CD4-positive, alpha-beta T cell (primary cell): ENCODE measurements around the gene MEGF9. TPM values are rescaled to one million over a fixed set of nuclear protein-coding genes. Genes with fewer than 3 reads are reported as not detected.

Experiments
- ATAC-seq: fragments of 200-7000 bp; cut with Tn5 transposase; one replicate; pipeline ENCODE4 v1.10.0; 2022; ENCODE audit warnings: mild to moderate bottlenecking; ENCODE audit not compliant: poor library complexity
- CTCF ChIA-PET: fragments of 350-600 bp; sonication (Branson Sonifier 250); formaldehyde crosslinking; loops from one replicate; lab custom pipeline; 2021; ENCODE audit warnings: antibody characterized with exemption, inconsistent platforms; lab: Charles Lee
- POLR2A ChIA-PET: fragments of 350-600 bp; sonication (Branson Sonifier 250); formaldehyde crosslinking; loops from one replicate; lab custom pipeline; 2021; ENCODE audit warnings: antibody characterized with exemption, inconsistent platforms; lab: Charles Lee
- DNase-seq, 14 experiments: peaks; one replicate each; pipeline ENCODE4 v3.0.0-alpha.2; 2013 to 2020; ENCODE audit warnings: mixed read lengths in 2 of 14
- H3K27ac ChIP-seq, 2 donors: one replicate each; pipeline versions ENCODE4 v1.5.1 to v1.7.0; 2013; ENCODE audit warnings: low read length in 2 of 2, low read depth in 1 of 2, mild to moderate bottlenecking in 1 of 2
- H3K27me3 ChIP-seq, 2 experiments: 1 replicate in 1 of 2; 2 replicates in 1 of 2; pipeline versions ENCODE4 v1.6.1 to v1.7.0; 2013; ENCODE audit warnings: low read length in 2 of 2, control low read depth in 1 of 2, mild to moderate bottlenecking in 1 of 2, moderate library complexity in 1 of 2; ENCODE audit not compliant: insufficient read depth in 2 of 2, control insufficient read depth in 1 of 2
- H3K36me3 ChIP-seq: one replicate; pipeline ENCODE4 v1.6.1; 2013; ENCODE audit warnings: low read length, control low read depth; ENCODE audit not compliant: insufficient read depth
- H3K4me1 ChIP-seq: one replicate; pipeline ENCODE4 v1.6.1; 2013; ENCODE audit warnings: low read length, control low read depth; ENCODE audit not compliant: insufficient read depth
- H3K4me3 ChIP-seq: one replicate; pipeline ENCODE4 v1.5.1; 2013; ENCODE audit warnings: mild to moderate bottlenecking, low read length, moderate library complexity
- H3K9me3 ChIP-seq, 2 experiments: 1 replicate in 1 of 2; 2 replicates in 1 of 2; pipeline versions ENCODE4 v1.6.1 to v1.7.0; 2013; ENCODE audit warnings: low read length in 2 of 2, mild to moderate bottlenecking in 2 of 2, control low read depth in 1 of 2, moderate library complexity in 1 of 2; ENCODE audit not compliant: control insufficient read depth in 1 of 2, insufficient read depth in 1 of 2
- H3K27ac Mint-ChIP-seq: one replicate; pipeline ENCODE4 v1.8.0; 2020; ENCODE audit warnings: mixed read lengths
- H3K27me3 Mint-ChIP-seq: one replicate; pipeline ENCODE4 v1.8.0; 2021; ENCODE audit warnings: mixed read lengths
- H3K36me3 Mint-ChIP-seq: one replicate; pipeline ENCODE4 v1.8.0; 2021; ENCODE audit warnings: low read depth, mixed read lengths
- H3K4me1 Mint-ChIP-seq: one replicate; pipeline ENCODE4 v1.8.0; 2021; ENCODE audit warnings: low read depth, mixed read lengths
- H3K4me3 Mint-ChIP-seq: one replicate; pipeline ENCODE4 v1.8.0; 2020; ENCODE audit warnings: mild to moderate bottlenecking, mixed read lengths
- H3K9me3 Mint-ChIP-seq: one replicate; pipeline ENCODE4 v1.8.0; 2020; ENCODE audit warnings: mixed read lengths
- intact Hi-C, 2 experiments: fragments of 100-400 bp; cut with DNase I in 1 of 2; cut with micrococcal nuclease in 1 of 2; formaldehyde crosslinking; loops; one replicate each; pipeline versions ENCODE4 v1.15.1 to v1.9.0; 2023 to 2025; cut with DNase I, micrococcal nuclease
- total RNA-seq, 174 experiments: library from RNA in 2 of 174; stranded (reverse) in 2 of 174; gene quantifications; one replicate each; pipeline ENCODE4 v1.2.3 and lab custom pipeline; 2021 to 2026
- TF ChIP-seq, protein P1 (sequence below): fragments of 200-600 bp; IDR thresholded peaks from one replicate; pipeline ENCODE4 v1.8.0; 2022; ENCODE audit warnings: antibody characterized with exemption, mild to moderate bottlenecking

The MEGF9 gene
- total RNA-seq, 2 experiments from 2014 or later = 4.0 to 4.5 TPM

DNA sequence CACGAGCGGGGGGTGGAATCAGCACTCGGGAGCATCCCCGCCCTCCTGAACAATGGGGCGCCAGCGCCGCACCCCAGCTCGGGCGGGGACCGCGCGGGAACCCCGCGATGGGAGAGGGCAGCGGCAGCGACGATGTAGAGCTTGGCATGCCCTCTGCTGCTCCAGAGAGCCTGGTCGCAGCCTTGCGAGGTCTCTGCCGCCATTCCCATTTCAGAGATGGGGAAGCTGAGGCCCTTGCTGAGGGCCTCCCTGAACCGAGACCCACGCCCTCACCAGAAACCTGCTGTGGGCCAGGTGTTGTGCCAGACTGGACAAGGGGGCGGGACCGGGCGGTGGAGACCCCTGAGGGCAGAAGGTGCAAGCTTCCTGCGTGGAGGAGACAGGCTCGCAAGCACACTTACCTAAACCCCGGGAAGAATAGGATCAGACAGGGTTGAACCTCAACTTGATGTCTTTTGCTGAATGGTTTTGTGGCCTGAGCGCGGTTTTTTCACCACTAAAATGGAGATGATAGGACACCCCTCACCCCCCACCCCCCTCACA lies 647 bp upstream of the MEGF9 start:
- Histone ChIP-seq H3K4me1 (peaks cover 29% of the 10 kb centered on the region), H3K27ac (peak overlapping the region; percentile 28 to 56), H3K4me3 (peak overlapping the region; percentile 82), H3K9me3 (no peaks in the 10 kb centered on the region), H3K27me3 (no peaks in the 10 kb centered on the region), H3K36me3 (no peaks in the 10 kb centered on the region)
- H3K4me1 Mint-ChIP-seq = peaks cover 39% of the 10 kb centered on the region
- ATAC-seq (no peak), DNase-seq (no peak)
- intact Hi-C loops = loop anchor here (1.0 to 10.0 kb wide), 6 partner anchors 77 to 487 kb away; partner anchors contain the start of genes FBXW2 (in 1 of the 2), PSMD5 (in 1 of the 2) and RAB14 (in 1 of the 2)
- H3K9me3 Mint-ChIP-seq = no peaks in the 10 kb centered on the region
- ChIA-PET CTCF (interaction anchor here (1.0 to 1.2 kb wide), 2 partner anchors 9 to 95 kb away, joined by 3 to 4 read pairs; no protein-coding TSS in a partner anchor), POLR2A (interaction anchor here (0.6 to 1.3 kb wide), 4 partner anchors 40 to 407 kb away, joined by 3 to 7 read pairs (median 4); partner anchors contain the start of genes FBXW2 and PSMD5)
- peak overlapping the region; percentile 86 for H3K4me3 Mint-ChIP-seq
- TF ChIP-seq, protein P1, sequence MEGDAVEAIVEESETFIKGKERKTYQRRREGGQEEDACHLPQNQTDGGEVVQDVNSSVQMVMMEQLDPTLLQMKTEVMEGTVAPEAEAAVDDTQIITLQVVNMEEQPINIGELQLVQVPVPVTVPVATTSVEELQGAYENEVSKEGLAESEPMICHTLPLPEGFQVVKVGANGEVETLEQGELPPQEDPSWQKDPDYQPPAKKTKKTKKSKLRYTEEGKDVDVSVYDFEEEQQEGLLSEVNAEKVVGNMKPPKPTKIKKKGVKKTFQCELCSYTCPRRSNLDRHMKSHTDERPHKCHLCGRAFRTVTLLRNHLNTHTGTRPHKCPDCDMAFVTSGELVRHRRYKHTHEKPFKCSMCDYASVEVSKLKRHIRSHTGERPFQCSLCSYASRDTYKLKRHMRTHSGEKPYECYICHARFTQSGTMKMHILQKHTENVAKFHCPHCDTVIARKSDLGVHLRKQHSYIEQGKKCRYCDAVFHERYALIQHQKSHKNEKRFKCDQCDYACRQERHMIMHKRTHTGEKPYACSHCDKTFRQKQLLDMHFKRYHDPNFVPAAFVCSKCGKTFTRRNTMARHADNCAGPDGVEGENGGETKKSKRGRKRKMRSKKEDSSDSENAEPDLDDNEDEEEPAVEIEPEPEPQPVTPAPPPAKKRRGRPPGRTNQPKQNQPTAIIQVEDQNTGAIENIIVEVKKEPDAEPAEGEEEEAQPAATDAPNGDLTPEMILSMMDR = no peak
- no peaks in the 10 kb centered on the region for H3K36me3 Mint-ChIP-seq
- no peaks in the 10 kb centered on the region for H3K27me3 Mint-ChIP-seq
- peak overlapping the region; percentile 56 for H3K27ac Mint-ChIP-seq

DNA sequence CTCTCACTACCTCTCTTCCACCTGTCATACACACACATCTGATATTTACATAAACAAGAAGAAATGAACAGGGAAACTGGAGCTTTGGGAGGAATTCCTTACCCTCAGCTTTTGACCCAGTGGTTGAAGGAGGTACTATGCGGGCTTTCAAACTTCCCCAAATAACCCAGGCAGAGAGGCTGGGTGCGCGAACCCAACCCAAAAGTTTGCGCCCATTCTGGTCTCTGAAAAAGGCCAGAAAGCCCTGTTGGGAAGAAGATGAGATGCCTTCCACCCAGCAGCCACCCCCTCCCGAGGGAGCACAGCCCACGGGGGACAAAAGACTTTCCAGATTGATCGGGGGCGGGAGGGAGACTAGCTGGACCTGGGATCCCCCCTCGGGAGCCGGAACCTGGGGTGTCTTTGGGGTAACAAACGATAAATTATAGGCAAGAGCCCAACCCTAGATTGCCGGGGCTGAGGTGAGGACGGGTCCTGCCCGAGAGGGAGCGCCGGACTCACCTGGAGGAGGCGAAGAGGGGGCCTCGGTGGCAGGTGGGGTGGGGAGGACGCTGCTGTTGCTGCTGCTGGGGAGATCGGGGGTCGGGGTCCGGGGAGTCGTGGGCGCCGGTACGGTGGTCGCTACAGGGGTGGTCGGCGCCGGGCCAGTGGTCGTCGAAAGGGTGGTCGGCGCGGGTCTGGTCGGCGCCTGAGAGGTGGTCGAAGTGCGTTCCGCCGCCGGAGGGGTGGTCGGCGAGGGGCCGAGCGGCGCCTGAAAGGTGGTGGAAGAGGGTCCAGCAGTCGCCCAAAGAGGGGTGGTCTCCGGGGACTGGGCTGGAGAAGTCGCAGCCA lies 798 bp downstream of the MEGF9 start:
- TF ChIP-seq, protein P1 = no peak
- intact Hi-C loops = loop anchor here (1.0 to 10.0 kb wide), 6 partner anchors 79 to 489 kb away; partner anchors contain the start of genes FBXW2 (in 1 of the 2), PSMD5 (in 1 of the 2) and RAB14 (in 1 of the 2)
- no peaks in the 10 kb centered on the region for H3K9me3 ChIP-seq
- H3K36me3 Mint-ChIP-seq = no peaks in the 10 kb centered on the region
- H3K27me3 Mint-ChIP-seq = no peaks in the 10 kb centered on the region
- no peaks in the 10 kb centered on the region for H3K36me3 ChIP-seq
- no peak for ATAC-seq
- peaks cover 39% of the 10 kb centered on the region for H3K4me1 Mint-ChIP-seq
- peak overlapping the region; percentile 34 to 60 for H3K27ac ChIP-seq
- no peaks in the 10 kb centered on the region for H3K27me3 ChIP-seq
- no peaks in the 10 kb centered on the region for H3K9me3 Mint-ChIP-seq
- H3K27ac Mint-ChIP-seq = peak overlapping the region; percentile 79
- peak overlapping the region; percentile 82 for H3K4me3 ChIP-seq
- H3K4me3 Mint-ChIP-seq = peak overlapping the region; percentile 90
- H3K4me1 ChIP-seq = peaks cover 40% of the 10 kb centered on the region
- POLR2A ChIA-PET = no interaction called here
- CTCF ChIA-PET = no interaction called here
- DNase-seq = peak in 9 of 14 experiments; percentile 3 to 52 (median 17)

DNA sequence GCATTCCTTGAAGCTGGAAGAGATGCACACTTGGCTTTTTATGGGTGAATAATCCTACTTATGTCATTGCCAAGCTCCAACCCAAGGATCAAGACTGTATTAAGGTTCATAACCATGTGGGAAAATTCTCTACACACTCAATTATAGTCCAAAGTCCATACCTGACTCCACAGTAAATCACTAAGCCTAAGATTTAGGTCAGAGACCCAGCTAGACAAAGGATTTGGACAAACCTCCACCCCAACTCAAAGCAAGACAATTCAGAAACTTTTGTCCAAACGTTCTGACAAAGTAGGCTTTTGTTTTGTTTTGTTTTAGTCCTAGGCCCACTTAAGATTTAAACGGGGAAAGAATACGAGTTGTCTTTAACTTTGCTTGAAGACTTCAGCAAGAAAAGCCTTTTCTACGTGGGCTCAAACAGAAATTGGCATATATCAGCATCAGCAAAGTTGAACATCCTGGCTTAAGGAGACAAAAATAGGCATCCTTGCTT lies 1.7 kb downstream of the MEGF9 start:
- TF ChIP-seq, protein P1 = no peak
- CTCF ChIA-PET = no interaction called here
- Mint-ChIP-seq H3K4me3 (peak overlapping the region; percentile 90), H3K4me1 (peaks cover 41% of the 10 kb centered on the region), H3K36me3 (no peaks in the 10 kb centered on the region), H3K27me3 (no peaks in the 10 kb centered on the region), H3K9me3 (no peaks in the 10 kb centered on the region), H3K27ac (peak overlapping the region; percentile 79)
- POLR2A ChIA-PET = interaction anchor here (0.9 to 1.5 kb wide), 5 partner anchors 8 to 359 kb away, joined by 3 to 5 read pairs (median 4); partner anchors contain the start of gene FBXW2
- no peaks in the 10 kb centered on the region for H3K27me3 ChIP-seq
- intact Hi-C loops = loop anchor here in 1 of 2 experiments (5.0 to 10.0 kb wide), 3 partner anchors 80 to 490 kb away; partner anchors contain the start of genes FBXW2, PSMD5 and RAB14
- no peaks in the 10 kb centered on the region for H3K36me3 ChIP-seq
- H3K4me3 ChIP-seq = peak overlapping the region; percentile 82
- H3K4me1 ChIP-seq = peaks cover 40% of the 10 kb centered on the region
- no peaks in the 10 kb centered on the region for H3K9me3 ChIP-seq
- DNase-seq (peak in 1 of 14 experiments; percentile 15), ATAC-seq (no peak)
- peak overlapping the region in 1 of 2 donors; percentile 18 for H3K27ac ChIP-seq
